ENCODE results near the gene CMTM4. TPM values are rescaled to one million over a fixed set of nuclear protein-coding genes. Genes with fewer than 3 reads are reported as not detected.
"Not testable (repeated sequence)": the region's sequence is repeated elsewhere in the genome, so short reads cannot be mapped to it uniquely, and the experiment has no call there.

The CMTM4 gene
- total RNA-seq, 1 donor from 2014 or later = 11.6 TPM

DNA sequence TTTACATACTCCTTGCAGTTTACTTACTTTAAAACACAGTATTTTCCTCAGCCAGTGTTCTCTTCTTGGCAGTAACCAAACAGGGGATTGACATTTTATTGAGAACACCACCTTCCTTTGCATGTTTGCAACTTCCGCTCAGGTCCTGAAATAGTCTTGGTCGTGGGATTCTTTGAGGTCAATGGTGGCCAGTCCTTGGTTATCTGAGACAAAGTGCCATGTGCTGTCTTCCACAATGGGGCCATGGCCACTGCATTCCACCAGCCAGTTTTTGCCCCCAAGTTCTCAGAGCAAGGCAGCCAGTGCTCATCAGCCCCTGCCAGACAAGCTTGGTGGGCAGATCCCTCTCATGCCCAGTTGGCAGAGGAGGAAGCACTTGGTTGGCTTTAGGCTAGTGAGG is 22.9 kb downstream of the CMTM4 start:
- no peak for DNase-seq

DNA sequence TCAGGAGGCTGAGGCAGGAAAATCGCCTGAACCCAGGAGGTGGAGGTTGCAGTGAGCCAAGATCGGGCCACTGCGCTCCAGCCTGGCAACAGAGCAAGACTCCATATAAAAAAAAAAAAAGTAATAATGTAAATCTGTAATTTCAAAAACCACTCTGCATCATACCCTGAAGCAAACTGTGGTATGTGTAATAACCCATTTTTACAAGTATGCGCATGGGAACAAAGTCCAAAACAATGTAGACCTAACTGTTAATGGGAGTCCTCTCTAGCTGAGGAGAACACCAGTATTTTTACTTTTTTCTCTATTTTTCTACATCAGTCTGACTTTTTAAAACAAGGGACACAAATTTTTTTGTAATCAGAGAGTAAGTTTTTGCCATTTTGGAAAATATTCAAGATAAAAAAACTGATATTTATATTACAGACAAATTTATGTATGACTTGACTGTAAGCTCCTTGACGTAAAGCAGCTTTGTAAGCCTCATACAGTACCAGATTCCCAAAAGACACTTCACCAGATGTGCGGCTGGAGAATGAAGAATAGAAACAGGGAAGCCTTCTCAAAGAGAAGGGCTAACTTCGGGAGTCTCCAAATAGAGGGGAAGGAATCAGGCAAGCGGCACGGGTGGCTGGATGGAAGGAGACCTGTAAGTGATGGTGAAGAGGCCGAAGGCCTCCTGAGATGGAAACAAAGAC is 25.7 kb downstream of the CMTM4 start:
- no peak for DNase-seq

DNA sequence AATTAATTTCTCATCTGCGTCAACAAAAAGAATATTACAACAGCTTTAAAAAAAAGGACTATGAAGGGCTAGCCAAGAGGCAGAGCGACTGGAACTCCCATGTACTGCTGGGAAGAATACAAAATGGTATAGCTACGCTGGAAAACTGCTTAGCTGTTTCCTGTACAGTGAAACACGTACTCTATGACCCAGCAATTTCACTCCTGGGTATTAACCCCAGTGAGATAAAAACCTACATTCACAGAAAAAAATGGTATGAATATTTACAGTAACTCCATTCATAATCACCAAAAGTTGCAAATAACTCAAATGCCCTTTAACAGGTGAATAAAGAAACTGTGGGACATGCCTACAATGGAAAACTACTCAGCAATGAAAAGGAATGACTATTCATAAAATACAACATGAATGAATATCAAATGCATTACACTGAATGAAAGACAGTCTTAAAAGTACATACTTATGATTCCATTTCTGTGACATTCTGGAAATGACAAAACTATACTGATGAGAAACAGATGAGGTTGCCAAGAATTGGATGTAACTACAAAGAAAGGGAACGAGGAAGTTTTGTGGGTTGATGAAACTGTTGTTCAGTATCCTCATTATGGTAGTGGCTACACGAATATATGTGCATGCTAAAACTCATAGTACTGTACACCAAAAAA is 27.6 kb downstream of the CMTM4 start:
- DNase-seq = no peak

DNA sequence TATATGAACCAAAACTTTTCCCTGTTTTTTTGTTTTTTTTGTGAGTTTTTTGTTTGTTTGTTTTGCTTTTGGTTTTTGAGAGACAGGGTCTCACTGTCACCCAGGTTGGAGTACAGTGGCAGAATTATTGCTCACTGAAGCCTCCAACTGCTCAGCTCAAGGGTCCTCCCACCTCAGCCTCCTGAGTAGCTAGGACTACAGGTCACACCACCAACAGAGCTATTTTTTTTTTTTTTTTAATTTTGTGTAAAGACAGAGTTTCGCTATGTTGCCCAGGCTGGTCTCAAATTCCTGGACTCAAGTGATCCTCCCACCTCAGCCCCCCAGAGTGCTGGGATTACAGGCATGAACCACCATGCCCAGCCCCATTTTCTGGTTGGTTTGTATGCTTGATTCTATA is 28.6 kb downstream of the CMTM4 start:
- DNase-seq = no peak

DNA sequence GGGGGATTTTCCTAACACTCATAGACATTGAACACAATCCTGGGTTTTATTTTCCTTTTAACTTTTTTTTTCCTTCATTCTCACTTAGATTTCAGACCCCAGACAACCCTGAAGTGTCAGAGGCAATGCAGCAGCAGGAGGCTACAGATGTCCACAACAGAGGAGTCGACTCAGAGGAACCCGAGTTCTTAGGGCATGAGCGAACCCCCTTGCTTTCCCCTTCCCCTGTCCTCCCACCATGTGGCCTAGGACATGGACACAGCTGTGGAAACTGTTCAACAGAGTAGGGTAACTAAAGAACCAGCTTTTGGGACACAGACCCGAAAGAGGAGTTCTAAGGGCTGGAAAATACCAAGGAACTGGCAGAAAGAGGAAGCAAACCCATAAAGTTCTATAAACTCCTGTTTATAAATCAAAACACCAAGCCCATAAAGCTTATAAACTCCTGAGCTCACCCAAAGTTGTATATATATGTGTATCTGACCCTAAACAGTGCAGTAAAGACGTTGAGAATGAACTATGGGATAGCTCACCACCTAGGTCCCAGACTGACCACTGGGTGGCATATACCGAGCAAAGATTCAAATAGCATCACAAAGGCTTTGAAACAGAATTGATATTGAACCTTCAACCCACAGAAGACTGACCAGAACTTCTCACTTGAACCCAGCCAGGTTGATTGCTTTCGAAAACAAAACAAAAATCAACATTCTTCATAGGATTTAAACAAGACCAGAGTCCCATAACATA is 33.9 kb downstream of the CMTM4 start:
- DNase-seq = peak; percentile 71

DNA sequence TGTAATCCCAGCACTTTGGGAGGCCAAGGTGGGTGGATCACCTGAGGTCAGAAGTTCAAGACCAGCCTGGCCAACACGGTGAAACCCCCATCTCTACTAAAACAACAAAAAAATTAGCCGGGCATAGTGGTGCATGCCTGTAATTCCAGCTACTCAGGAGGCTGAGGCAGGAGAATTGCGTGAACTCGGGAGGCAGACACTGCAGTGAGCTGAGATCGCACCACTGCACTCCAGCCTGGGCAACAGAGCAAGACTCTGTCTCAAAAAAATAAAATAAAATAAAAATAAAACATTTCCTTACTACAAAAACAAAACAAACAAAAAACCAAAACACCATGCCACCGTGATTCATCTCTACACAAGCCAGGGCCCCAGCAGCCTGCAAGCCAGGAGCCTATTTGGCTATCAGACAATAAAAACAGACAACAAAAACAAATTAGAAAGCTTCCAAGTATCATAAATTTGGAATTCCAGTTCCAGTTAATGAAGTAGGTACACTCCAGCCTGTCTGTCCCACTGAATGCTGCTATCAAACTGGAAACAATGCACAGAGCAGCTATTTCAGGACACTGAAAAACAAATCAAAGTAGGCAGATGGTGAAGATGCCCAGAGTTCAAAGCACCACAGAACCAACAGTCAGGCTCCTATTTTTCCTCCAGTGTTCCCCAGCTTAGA is 34.7 kb downstream of the CMTM4 start:
- not testable (repeated sequence) for DNase-seq

DNA sequence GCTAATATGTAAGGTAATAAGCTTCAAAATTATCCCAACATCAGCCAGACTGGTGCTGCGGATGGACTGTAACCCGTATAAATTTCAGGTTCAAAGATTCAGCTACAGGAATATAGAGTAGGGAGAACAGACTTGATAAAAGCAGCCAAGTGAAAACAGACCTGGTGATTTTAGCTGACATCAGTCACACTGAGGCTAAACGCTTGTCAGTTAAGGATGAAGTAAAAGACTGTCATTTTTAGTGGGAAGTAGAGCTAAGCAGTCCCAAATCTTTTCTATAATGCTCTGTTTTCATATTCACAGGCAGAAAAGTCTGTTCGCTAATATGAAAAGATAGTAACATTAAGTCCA is 35.4 kb downstream of the CMTM4 start:
- no peak for DNase-seq

DNA sequence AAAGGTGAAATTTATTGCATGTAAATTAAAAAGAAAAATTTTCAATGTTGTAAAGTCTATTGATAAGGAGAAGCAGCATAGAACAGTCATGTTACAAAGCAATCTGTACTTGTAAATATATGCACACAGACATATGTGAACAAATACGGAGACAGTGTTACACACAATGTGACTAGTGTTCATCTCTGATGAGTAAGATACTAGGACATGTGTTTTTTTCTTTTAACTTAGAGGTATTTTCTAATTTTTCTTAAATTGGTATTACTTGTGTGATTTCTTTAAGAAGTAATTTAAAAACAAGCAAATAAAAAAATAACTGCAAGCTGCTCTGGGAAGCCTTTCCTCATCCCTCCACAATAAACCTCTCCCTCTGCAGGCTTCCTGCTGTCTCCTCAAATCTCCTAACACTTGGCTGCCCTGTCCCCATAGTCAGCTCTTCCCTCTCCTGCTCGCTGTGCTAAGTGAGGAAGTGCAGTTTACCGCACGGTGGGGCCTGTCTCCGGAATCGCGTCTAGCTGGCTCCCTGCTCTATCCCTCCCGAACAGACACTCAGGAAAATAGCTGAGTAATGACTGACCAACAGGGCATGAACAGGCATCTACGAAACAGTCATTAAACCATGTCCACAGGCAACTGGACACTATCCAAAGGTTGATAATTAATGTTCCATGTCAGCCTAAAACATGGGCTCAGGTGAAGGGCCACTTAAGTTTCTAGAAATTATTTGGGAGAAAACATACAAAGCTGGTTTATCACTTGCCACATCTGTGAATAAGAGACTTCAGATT is 35.9 kb downstream of the CMTM4 start:
- DNase-seq = peak; percentile 87

DNA sequence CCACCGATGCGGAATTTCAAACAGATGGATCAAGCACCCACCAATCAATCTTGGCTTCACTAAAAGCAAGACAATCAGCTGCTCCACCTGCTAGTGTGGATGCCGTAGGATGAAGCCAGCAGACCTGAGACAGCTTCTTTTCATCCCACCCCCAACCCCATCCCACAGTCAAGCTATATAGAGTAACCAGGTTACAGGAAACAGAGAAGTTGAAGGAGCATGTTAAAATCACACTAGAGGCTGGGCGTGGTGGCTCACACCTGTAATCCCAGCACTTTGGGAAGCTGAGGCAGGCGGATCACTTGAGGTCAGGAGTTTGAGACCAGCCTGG is 37.7 kb downstream of the CMTM4 start:
- DNase-seq = no peak

DNA sequence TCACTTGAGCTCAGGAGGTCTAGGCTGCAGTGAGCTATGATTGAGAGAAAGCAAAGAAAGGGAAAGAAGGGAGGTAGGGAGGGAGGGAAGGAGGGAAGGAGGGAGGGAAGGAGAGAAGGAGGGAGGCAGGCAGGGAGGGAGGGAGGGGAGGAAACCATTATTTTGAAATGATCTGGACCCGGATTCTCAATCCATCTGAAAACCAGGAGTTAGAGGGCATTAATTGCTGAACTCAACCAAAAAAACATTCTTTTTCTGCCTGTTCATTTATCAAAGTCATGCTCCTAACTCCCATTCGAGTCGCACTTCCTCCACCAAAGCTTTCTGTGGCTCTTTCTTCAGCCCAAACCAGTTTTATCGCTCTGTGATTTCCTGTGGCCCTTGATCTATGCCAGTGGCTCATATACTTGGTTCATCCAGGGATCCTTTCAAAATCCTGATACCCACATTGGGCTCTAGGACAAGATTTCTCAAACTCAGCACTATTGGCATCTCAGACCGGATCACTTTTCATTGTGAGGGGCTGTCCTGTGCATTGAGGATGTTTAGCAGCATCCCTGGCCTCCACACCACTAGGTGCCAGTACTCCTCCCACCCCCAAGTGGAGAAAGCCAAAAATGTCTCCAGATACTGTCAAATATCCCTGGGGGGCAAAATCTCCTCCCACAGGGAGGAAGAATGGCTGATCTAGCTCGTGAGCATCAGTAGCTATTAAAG is 38.2 kb downstream of the CMTM4 start:
- DNase-seq = no peak

DNA sequence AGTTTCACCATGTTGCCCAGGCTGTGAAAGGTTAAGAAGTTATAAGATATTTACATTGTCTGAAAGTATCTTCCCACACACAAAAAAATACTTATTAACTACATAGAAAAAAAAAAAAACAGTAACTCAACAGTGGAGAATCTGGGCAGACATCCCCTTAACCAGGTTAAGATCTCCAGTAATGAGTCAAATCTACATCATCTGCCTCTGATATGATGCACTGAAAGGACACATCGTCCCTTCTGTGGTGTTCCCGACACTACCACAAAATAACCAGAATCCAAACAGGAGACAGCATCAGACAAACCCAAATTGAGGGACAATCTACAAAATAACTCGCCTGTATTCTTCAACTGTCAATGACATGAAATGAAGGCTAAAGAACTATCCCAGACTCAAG is 40.0 kb downstream of the CMTM4 start:
- DNase-seq = no peak

DNA sequence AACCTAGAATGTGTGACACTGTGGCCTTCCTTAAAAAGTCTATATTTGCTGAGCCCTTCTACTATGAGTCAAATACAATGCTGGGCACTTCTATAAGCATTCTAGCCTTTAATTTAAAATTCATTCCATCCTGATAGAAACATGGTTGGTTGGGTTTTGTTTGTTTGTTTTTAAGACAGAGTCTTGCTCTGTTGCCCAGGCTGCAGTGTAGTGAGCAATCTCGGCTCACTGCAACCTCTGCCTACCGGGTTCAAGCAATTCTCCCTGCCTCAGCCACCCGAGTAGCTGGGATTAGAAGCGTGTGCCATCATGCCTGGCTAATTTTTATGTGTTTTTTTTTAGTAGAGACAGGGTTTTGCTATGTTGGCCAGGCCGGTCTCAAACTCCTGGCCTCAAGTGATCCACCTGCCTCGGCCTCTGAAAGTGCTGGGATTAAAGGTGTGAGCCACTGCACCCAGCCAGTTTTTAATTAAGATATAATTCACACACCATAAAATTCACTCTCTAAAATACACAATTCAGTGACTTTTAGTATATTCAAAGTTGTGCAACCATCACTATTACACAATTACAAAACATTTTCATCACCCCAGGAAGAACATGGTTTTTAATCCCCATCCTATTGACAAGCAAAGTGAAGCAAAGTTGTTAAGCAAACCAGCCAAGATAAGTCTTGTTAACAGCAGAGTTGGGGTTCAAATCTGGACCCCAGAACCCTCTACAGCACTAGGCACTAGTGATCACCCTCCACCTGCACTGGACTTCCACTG is 42.8 kb downstream of the CMTM4 start:
- no peak for DNase-seq

DNA sequence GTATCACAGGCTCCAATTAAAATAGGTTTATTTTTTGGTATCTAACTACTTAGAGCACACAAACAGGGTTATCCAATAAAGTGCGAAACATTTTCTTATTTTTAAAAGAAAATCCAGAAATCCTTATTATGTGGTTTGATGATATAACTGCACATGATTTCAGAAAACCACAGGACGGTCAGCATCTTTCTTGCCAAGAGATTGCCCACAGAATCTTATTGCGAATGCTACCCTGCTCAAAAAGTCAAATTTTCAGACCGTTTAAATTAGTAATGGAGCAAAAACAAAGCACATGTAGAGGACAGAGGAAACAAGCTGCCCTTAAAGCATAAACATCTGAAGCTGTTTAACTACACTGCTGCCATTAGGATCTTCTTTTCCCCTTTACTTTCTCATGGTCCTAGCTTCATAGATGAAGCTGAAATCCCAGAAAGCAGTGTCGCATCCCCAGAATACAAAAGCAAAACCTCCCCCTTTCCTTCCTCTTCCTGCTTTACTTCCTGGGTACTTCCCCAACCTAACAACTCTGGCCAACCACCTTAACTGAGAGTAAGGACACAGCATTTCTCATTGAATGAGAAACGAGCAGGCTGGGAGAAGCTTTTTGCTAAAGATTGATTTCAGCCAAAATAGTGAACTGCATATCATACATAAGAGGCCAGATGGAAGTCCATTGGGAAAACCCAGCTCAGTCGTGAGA is 43.7 kb downstream of the CMTM4 start:
- DNase-seq = no peak

DNA sequence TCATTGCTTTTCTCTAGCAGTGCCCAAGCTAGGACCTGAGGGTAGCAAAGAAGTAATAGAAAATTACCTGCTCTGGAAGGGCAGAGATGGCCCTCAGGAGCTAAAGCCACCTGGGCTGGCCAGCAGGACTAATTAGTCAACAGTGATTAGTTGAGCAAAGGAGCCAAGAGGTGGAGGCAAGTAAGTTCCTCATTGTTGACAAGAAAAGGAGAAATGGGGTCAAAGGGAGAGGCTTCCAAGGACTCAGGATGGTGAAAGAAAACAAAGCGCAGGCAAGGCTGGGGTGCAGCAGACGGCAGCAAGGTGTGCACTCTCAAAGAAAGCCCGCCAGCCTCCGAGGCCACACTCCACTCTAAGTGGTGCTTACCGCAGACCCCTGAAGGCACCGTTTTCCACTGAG is 44.6 kb downstream of the CMTM4 start:
- DNase-seq = no peak

DNA sequence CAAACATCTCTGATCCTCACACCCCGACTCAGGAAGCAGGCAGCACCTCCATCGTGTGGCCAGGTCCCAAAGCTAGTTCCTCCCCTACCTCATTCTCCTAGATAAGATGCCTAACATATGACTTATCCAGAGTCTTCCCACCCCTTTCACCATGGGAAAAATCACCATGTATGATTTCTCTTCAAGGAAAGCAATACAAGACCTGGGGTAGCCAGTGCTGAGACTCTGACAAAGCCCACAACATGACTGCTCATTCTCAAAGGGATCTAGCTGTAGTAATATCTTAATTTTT is 45.1 kb downstream of the CMTM4 start:
- no peak for DNase-seq

DNA sequence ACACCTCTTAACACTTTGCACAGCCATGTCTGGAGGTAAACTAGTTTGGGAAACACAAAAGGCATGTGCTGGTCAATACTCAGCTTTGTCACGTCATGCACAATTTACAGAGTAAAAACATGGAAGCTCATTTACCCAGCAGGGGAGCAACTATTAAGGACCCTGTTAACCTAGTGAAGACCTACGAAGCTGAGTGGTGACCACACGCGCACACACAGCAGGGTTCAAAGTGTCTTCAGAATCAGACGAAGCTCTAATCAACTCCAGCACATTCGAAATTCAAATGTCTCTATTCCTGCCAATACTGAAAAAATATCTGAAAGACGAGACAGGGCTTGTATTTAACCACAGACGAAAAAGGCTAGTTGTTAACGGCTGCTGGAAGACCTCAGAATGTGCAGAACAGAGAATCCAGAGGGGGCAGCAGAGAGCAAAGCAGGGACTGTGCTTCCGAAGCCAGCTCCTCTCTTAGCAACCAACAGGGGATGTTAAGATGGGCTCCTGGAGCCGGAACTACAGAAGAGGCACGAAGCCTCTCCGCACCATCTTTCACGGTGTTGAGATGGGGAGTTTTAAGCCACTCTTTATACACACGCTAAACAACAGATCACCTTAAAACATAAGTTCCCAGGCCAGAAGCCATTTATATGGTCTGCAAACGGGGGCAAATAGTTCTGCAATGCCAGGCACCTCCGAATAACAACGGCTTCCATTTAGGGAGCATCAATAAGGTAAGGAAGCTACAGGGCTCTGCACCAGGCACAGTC is 45.7 kb downstream of the CMTM4 start:
- DNase-seq = peak; percentile 87

DNA sequence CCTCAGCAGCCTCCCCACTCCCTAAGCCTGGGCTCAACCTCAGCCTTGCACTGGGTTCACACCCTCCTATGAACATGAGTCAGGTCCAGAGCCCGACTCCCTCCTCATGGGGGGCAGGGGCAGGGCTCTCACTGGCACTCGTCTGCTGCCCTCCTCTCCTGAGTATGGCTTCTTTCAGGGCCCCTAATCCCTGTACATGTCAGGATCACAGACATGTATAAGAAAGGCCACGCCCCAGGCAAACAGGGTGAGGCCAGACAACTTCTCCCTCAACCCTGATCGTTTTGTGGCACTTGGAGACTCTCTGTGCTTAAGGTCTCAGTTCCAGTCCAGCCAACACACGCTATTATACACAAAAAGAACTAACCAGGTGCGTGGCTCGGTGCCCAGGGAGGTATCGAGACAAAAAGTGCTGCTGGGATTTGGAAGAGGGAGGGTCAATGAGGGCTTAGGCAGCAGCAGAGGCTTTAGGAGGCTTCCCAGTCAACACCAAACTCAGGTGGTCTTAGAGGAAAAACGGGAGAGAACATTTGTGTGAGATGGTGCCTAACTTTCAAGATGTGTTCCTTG is 46.8 kb downstream of the CMTM4 start:
- DNase-seq = no peak

DNA sequence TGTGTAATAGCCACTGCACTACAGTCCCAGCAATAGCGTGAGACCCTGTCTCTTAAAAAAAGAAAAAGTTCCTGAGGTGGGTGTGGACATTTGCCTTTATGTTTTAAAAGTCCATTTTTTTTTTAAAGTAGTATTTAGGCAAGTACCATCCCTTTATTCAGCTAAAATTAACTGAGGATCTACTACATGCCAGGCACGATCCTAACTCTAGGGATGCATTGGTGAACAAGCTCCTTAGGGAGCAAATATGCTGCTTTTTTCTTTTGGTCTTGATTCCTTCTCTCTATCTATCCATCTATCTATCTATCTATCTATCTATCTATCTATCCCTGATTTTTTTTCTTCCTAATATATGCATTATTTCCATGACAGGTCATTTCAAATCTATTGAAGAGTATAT is 47.4 kb downstream of the CMTM4 start:
- no peak for DNase-seq

DNA sequence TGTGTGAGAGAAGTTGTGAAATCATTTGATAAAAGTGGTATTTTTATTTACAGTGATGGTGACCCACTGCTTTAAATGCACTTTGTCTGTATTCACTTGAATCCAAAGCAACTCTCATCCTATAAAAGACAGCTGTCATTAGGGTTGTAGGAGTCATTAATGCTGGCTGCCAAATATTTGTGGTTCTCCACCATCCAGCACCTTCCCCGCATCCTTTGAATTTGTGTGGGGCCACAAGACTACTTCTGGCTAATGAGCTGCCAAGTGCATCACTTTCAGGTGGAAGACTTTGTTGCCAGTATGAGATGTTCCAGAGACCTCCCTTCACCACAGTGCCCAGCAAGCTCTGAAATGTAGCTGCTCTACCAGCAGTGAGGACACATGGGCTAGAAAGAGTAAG is 48.7 kb downstream of the CMTM4 start:
- no peak for DNase-seq

DNA sequence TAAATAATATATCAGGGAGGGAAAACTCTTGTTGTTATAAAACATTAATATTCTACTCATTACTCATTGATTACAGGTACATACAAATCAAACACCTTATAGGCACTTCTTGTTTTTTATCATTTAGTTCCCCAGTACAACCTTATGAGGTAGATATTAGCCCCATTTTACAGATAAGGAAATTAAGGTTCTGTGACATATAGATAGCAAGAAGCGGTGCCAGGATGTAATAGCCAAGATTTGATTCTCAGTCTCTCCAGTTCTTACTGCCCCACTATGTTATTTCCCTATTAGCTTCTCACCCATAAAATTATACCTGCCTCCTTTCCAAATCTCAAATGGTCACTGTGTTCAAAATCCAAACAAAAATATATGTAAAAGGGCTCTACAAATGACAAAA is 55.2 kb downstream of the CMTM4 start:
- DNase-seq = no peak
